ENCODE data around the gene ABHD14A.

ABHD14A gene

GRCh38 chr3:51941463-51941797 lies 33.4 kb upstream of the ABHD14A start:
- DNase-seq (ENCODE audit: low spot score): no peak

GRCh38 chr3:51941798-51942602 lies 32.9 kb upstream of the ABHD14A start, which contains the start of the genes PARP3 and RRP9:
Gene PARP3, plus strand, starts transcription at chr3:51942363. Its CDS starts 993 bp downstream, at chr3:51943356.
Gene RRP9, minus strand, starts transcription at chr3:51941904. Its CDS starts 37 bp downstream, at chr3:51941867.
- peak; percentile 100 for DNase-seq (ENCODE audit: low spot score)

GRCh38 chr3:51942603-51943450 lies 32.0 kb upstream of the ABHD14A start:
- DNase-seq (ENCODE audit: low spot score): no peak

- DNase-seq (ENCODE audit: low spot score): no peak
Observed at GRCh38 chr3:51943451-51944391, 31.1 kb upstream of the ABHD14A start.

- no peak for DNase-seq (ENCODE audit: low spot score)
Observed at GRCh38 chr3:51944451-51945021, 30.3 kb upstream of the ABHD14A start.

GRCh38 chr3:51945031-51945840 lies 29.6 kb upstream of the ABHD14A start:
- no peak for DNase-seq (ENCODE audit: low spot score)

GRCh38 chr3:51945926-51946705 lies 28.7 kb upstream of the ABHD14A start:
- DNase-seq (ENCODE audit: low spot score): no peak

- no peak for DNase-seq (ENCODE audit: low spot score)
Observed at GRCh38 chr3:51946796-51947195, 28.1 kb upstream of the ABHD14A start.

GRCh38 chr3:51947215-51947900 lies 27.5 kb upstream of the ABHD14A start:
- no peak for DNase-seq (ENCODE audit: low spot score)

- no peak for DNase-seq (ENCODE audit: low spot score)
Observed at GRCh38 chr3:51948016-51948580, 26.8 kb upstream of the ABHD14A start.

- DNase-seq (ENCODE audit: low spot score): no peak
Observed at GRCh38 chr3:51949121-51949520, 25.7 kb upstream of the ABHD14A start.

GRCh38 chr3:51950899-51951298 lies 24.0 kb upstream of the ABHD14A start:
- DNase-seq (ENCODE audit: low spot score): no peak

GRCh38 chr3:51953445-51953844 lies 21.4 kb upstream of the ABHD14A start:
- DNase-seq (ENCODE audit: low spot score): no peak

GRCh38 chr3:51954105-51954504 lies 20.8 kb upstream of the ABHD14A start:
- DNase-seq (ENCODE audit: low spot score): no peak

GRCh38 chr3:51954713-51955112 lies 20.2 kb upstream of the ABHD14A start:
- no peak for DNase-seq (ENCODE audit: low spot score)

- DNase-seq (ENCODE audit: low spot score): peak; percentile 95
Observed at GRCh38 chr3:51955175-51955892, 19.5 kb upstream of the ABHD14A start, which contains the start of gene GPR62. Gene GPR62, plus strand, starts transcription at chr3:51955381. Its CDS starts 272 bp downstream, at chr3:51955653.

- DNase-seq (ENCODE audit: low spot score): peak; percentile 76
Observed at GRCh38 chr3:51955893-51956770, 18.7 kb upstream of the ABHD14A start.

Measured in globus pallidus (tissue), 1 donor.